NCI-H2081 (cell line): ENCODE measurements around the gene DNAJB8.

Experiments used
- DNase-seq, 2 experiments: peaks; one replicate each; lab custom pipeline; 2025; lab: John Stamatoyannopoulos, UW

Gene DNAJB8

DNA sequence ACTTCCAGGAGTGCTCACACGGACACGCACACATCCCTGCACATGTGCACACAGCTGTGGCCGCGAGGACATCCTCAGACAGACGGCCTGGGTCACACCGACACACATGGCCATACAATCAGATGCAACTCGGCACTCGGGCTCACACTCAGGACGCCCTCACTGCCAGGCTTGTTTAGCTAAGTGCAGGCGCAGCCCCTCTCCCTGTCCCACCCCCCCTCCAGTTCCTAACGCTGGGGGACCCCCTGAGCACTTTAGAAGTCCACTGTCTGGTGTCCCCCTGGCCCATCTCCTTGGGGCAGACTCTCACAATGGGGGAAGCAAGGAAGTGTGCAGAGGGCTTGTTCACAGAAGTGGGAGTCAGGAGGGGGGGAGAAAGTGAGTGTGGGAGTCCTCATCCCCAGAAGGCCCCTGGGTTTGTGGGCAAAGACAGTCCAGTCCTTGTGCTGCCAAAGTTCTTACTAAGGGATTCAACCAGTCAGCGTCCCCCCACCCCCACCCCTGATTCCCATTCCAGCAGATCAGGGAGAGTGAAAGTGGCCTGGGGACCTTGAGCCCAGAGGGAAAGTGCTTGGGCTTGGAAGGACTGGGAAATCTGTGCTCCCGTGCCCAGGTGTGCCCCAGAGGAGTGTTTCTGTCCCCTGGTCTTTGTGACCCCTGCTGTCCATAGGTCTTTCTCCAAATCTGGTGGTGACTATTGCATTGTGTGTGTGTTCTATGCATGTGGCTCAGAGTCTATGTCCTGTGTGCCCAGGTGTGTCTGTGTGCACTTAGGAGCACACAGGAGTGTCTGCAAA is 27.1 kb upstream of the DNAJB8 start:
- DNase-seq: no peak

DNA sequence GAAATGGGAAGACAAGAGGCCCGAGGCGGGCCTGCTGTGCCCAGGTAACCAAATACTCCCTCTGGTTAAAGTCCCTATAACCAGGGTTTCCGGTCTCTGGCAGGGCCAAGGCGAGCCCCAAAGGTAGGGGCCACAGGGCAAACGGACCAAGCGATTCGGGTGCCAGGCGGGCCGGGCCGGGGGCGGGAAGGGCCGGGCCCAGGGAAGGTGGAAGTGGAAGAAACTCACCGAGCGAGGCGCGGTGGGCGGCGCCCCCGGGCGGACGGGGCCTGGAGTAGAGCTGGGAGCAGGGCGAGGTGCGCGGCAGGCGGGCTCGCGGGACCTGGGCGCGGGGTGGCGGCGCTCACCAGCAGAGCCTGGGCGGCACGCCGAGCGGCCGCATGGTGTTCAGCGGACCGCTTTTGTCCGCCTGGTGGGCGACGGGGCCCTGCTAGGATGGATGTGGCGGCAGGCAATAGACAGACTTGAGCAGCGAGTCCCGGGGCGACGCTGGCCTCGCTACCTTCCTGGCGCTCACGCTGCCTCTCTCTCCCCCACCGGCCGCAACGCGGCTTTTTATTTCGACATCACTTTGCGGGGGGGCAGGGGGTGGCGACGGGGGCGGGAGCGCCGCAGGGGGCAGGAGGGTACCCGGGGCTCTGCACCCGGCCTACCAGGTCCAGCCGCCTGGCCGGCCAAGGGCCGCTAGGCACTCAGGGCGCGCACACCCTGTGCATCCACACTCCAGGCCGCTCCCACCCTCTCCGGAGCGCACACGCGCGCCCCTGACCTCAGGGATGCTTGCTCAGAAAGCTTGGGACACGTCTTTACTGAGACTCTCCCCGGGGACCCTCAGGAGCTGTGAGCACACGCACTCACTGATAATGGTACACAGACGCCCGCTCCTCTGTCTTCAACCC is 26.2 kb upstream of the DNAJB8 start, which contains the start of gene GATA2:
Gene GATA2, minus strand, starts transcription at position 531 of the 899 bp plus-strand sequence. CDS start 6,170 bp downstream, outside the sequence.
- DNase-seq: peak; percentile 37 to 42

DNA sequence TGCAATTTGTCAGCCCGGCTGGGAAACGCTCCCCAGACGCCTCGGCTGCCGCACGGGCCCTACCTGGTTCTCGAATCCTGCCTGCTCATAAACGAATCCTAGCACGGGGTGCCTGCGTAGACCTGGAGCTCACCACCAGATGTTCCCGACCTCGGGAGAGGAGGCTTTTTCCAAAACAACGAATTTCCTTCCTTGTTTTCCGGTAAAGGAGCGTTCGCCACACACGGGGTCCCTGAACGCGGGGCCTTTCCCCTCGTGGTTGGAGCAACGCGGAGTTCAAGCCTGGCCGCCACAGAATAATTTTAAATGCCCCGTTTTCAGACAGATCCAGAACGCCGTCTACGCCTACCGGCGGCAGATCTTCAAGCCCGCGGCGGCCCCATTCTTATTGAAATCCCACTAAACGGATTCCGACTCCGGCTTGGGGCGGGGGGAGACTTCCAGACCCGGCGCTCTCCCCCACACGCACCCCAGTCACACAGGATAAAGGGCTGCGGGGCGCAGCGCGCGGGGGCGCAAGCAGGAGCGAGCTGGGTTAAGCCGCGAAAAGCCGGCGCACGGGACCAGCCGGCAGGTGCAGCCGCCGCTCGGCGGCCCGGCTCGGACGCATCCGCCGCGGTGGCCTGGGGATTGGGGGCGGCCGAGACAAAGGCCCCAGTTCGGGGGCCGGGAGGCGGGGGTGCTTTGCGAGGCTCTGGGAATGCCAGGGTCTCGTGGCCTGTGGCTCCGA is 25.4 kb upstream of the DNAJB8 start:
- DNase-seq: peak; percentile 35 to 64

- no peak for DNase-seq
Measured at GRCh38 chr3:128491691-128491940, 24.9 kb upstream of the DNAJB8 start.

DNA sequence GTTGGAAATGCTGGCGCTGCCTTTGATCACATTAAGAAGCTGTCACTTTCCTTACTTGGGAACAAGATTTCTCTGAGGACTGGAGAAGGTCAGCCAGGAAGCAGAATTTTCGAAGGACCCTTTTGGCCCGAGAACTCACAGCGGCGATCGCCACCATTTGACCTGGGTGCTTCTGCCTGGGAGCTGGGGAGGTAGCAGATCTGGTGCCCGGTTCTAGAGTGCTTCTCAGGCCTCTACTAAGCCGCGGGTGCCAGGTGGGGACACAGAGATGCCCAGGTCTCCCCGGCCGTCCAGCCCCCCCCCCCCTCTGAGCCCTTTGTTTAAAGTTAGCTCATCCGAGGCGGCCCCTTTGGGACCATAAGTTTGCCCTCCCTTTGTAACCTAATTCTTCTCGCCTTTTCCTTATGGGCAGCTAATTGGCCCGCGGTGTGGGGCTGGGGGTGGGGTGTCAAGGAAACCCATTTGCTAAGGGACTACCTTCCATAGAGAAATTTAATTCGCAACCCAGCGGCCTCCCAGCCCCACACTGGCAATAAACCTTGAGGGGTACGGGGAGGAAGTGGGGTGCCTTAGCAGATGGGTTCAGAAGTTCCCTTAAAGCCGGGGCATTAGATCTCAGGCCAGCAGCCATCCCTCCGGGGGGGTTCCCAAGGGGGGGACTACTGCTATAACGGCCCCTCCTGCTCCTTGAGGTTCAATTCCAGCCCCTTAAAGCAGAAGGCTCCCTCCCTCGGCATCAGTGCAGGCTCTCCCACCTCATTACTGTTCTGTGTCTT is 24.4 kb upstream of the DNAJB8 start:
- DNase-seq: no peak

- no peak for DNase-seq
Measured at GRCh38 chr3:128490650-128490914, 23.9 kb upstream of the DNAJB8 start.

DNA sequence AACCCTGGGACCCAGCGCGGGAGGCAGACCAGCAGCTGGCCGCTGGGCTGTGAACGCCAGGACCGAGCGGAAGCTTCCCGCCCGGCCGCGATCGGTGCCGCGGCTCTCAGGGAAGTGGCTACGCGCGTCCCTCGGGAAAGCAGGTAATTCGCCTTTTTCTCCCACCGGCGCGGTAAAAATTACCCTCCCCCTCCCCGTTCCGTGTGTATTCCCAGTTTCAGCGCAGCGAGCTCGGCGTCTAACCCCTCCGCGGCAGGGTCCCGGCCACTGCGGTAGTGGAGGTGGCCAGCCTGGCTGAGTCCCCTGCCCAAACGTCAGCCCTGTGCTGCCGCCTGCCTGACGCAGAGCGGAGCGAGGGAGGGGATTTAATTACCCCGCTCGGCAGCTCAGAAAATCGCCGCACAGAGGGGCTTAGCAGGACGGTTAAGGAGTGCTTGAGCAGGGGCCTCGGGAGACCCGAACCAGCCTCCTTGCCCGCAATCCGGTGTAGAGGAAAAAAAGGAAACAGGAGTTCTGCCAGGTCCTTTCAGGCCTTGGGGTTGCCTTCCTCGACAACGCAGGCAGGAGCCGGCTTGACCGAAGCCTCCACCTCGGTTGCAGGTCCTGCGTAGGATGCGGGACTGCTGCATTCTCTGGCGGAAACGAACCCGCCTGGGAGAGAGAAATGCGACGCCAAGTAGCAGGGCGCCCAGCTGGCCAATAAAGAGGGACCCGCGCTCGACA is 23.4 kb upstream of the DNAJB8 start:
- DNase-seq: peak; percentile 41 to 69

- no peak for DNase-seq
Measured at GRCh38 chr3:128489674-128489926, 22.9 kb upstream of the DNAJB8 start.

- peak; percentile 28 to 48 for DNase-seq
Measured at GRCh38 chr3:128488991-128489673, 22.4 kb upstream of the DNAJB8 start.

DNA sequence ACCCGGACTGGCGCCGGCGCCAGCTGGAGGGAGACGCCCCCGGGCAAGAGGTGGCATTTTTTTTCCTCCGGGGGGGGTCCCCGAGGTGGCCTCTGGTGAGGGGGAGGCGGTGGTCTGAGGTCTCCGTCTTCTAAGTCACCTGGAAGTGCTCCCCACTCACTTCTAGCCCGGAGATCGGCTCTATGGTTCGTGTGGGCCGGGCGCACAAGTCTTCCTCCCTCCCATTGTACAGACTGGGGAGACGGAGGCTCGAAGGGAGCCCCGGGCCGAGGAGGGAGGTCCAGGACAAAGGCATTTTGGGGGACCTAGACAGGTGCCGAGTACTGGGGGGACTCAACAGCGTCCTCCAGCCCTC is 21.9 kb upstream of the DNAJB8 start:
- DNase-seq: no peak

- peak; percentile 79 to 88 for DNase-seq
Measured at GRCh38 chr3:128487813-128488635, 21.3 kb upstream of the DNAJB8 start.

- no peak for DNase-seq
Measured at GRCh38 chr3:128487538-128487812, 20.8 kb upstream of the DNAJB8 start.

DNA sequence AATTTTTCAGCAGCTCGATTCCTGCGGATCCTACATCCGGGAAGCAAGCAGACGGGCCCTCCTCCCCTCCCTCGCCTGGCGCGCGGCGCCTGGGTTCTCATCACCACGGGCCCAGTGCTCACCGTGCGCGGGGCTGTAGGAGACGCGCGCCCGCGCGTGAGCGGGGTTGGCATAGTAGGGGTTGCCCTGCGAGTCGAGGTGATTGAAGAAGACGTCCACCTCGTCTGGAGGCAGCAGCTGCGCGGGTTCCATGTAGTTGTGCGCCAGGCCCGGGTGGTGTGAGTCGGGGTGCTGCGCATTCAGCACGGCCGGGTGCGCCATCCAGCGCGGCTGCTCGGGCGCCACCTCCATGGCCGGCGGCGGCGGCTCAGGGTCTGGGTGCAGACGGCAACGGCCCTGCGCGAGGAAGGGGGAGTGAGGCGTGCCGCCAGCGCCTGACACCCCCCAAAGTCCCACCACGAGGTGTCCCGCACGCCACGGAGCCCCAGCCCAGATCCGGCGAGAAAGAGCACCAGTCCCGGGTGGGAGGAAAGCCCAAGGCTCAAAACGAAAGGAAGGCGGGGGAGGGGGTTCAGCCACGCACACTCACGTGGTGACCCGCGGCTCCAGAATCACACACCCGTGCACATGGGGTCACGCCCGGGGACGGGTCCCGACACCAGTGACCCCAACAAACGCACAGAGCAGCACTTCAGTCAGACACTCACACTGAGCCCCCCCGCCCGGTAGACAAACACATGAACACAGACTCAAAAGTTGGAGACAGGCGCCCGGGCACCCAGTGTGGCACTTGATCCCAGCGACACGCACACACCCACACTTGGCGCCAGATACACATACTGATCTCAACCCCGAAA is 20.2 kb upstream of the DNAJB8 start:
- DNase-seq: peak; percentile 41 to 67

DNA sequence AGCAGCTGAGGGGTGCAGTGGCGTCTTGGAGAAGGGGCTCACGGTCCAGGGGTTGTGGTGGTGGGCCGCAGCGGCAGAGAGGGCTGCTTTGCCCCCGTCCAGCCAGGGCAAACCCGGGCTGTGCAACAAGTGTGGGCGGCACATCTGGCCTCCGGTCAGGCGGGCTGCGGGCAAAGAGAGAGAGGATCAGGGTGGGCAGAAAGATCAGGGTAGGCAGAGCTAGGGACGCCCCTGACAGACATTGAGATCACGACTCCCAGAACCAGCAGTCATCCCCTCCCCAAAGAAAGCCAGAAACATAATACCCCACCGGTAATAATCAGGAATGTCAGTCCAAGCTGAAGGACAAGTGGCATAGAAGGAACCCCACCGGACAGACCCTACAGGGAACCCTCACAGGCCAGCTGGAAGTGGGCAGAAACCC is 19.5 kb upstream of the DNAJB8 start:
- no peak for DNase-seq

- no peak for DNase-seq
Measured at GRCh38 chr3:128485282-128486204, 18.9 kb upstream of the DNAJB8 start.

DNA sequence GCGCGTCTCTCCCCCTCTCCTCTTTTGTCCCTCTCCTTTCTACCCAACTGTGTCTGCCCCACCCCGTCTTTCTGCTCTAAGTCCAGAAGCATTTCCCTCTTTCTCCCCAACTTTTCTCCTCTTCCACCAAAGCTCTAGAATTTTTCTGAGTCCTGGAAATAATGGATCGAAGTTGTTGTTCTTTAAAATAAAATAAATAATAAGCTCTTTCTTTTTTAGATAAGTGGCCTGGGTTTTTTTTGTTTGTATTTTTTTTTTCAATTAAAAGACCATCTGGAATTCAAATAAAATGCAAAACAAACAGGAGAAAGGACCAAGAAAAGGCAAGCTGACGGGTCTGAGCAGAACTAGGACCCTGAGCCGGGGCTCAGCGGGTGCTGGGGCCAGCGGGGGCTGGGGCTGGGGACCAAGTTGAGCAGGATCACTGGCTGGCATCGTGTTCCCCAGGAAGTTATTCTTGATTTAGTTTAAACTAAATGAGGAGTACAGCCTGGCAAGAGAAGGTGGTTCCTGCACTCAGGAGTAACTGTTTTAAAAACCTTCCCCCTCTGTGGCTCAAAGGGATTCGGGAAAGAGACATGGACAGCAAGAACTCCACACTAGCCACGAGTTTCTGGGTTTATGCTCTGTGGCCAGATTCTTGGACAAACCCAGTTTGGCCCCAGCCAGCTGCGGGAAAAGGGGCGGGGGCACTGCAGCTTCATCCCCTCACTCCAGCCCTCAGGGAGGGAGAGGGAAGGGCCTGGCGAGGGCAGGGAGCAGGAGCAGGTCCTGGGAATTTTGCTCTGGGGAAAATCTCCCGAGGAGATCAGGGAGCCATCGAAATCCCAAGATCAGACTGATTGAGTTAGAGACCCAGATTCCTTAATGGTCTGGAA is 18.0 kb upstream of the DNAJB8 start:
- no peak for DNase-seq

GRCh38 chr3:128483657-128484403 is 17.1 kb upstream of the DNAJB8 start:
- no peak for DNase-seq
